ENCODE results near the gene MFAP4. TPM values are rescaled to one million over a fixed set of nuclear protein-coding genes. Genes with fewer than 3 reads are reported as not detected.

MFAP4 gene
- total and polyA plus RNA-seq, 2 donors (not counting 1 experiment from before 2014, with no cell fraction given): not detected

DNA sequence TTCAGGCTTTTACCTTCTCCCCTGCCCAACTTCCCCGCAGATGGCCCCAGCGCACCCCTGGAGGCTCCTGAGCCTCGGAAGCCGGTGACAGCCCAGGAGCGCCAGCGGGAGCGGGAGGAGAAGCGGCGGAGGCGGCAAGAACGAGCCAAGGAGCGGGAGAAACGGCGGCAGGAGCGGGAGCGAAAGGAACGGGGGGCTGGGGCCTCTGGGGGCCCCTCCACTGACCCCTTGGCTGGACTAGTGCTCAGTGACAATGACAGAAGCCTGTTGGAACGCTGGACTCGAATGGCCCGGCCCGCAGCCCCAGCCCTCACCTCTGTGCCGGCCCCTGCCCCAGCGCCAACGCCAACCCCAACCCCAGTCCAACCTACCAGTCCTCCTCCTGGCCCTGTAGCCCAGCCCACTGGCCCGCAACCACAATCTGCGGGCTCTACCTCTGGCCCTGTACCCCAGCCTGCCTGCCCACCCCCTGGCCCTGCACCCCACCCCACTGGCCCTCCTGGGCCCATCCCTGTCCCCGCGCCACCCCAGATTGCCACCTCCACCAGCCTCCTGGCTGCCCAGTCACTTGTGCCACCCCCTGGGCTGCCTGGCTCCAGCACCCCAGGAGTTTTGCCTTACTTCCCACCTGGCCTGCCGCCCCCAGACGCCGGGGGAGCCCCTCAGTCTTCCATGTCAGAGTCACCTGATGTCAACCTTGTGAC lies 5.1 kb downstream of the MFAP4 start:
- Histone ChIP-seq H3K4me3 (ENCODE audit: control extremely low read depth in 1 of 5, extremely low read depth in 1 of 5, insufficient read depth in 1 of 5, low read depth in 2 of 5, low read length in 4 of 5) (no peak overlapping the region), H3K9me3 (ENCODE audit: control extremely low read depth in 1 of 3, control insufficient read depth in 2 of 3, insufficient read depth in 1 of 3, low read length in 2 of 3) (no peaks in the 10 kb centered on the region), H4K20me1 (ENCODE audit: control insufficient read depth, insufficient read depth, low read length, poor library complexity, severe bottlenecking) (peaks cover 12% of the 10 kb centered on the region), H2AFZ (ENCODE audit: insufficient read depth, low read depth, low read length, poor library complexity, severe bottlenecking) (no peak overlapping the region), H3K4me1 (ENCODE audit: control insufficient read depth in 2 of 2, insufficient read depth in 2 of 2, low read length in 2 of 2) (peaks cover 11 to 13% of the 10 kb centered on the region in 2 donors), H3K27ac (ENCODE audit: low read length in 2 of 2) (no peak overlapping the region), H3K79me2 (ENCODE audit: control insufficient read depth, insufficient read depth, low read length) (peaks cover 4% of the 10 kb centered on the region), H3K9ac (ENCODE audit: low read length) (no peak overlapping the region), H3K27me3 (replicated peaks in 1 of 4; ENCODE audit: control extremely low read depth in 1 of 4, control insufficient read depth in 3 of 4, insufficient read depth in 4 of 4, low read length in 3 of 4) (peaks cover 0 to 6% (median 0%) of the 10 kb centered on the region in 4 experiments), H3K36me3 (replicated peaks in 1 of 2; ENCODE audit: control extremely low read depth in 1 of 2, control insufficient read depth in 1 of 2, extremely low read depth in 1 of 2, insufficient read depth in 2 of 2, low read length in 1 of 2) (peaks cover 0 to 45% of the 10 kb centered on the region in 2 experiments), H3K4me2 (replicated peaks; ENCODE audit: low read depth, low read length, poor library complexity, severe bottlenecking) (no peak overlapping the region)
- no peak for DNase-seq
- Mint-ChIP-seq H3K27ac (no peak overlapping the region), H3K4me3 (no peak overlapping the region), H3K27me3 (peaks cover 4% of the 10 kb centered on the region), H3K4me1 (peaks cover 21% of the 10 kb centered on the region), H3K9me3 (ENCODE audit: insufficient read depth) (no peaks in the 10 kb centered on the region)
- no peak for ATAC-seq (ENCODE audit: low read depth)
- no peak for TF ChIP-seq EZH2 (IDR thresholded peaks at IDR 0.05; ENCODE audit: borderline replicate concordance, insufficient read depth, low read depth, low read length, poor library complexity, severe bottlenecking)
- TF ChIP-seq, protein P1, sequence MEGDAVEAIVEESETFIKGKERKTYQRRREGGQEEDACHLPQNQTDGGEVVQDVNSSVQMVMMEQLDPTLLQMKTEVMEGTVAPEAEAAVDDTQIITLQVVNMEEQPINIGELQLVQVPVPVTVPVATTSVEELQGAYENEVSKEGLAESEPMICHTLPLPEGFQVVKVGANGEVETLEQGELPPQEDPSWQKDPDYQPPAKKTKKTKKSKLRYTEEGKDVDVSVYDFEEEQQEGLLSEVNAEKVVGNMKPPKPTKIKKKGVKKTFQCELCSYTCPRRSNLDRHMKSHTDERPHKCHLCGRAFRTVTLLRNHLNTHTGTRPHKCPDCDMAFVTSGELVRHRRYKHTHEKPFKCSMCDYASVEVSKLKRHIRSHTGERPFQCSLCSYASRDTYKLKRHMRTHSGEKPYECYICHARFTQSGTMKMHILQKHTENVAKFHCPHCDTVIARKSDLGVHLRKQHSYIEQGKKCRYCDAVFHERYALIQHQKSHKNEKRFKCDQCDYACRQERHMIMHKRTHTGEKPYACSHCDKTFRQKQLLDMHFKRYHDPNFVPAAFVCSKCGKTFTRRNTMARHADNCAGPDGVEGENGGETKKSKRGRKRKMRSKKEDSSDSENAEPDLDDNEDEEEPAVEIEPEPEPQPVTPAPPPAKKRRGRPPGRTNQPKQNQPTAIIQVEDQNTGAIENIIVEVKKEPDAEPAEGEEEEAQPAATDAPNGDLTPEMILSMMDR (IDR thresholded peaks at IDR 0.05): no peak
- ChIA-PET POLR2A (no interaction called here), CTCF (interaction anchor here (1.1 kb wide), 1 partner anchor 19 kb away, joined by 3 read pairs; the partner anchor contains the start of gene B9D1)
- 97% methylated on average over 28 of the region's 31 CpGs for WGBS (ENCODE audit: insufficient coverage)
- intact Hi-C loops (cut with micrococcal nuclease): no loop called here

GRCh38 chr17:19381361-19381740 lies 5.6 kb downstream of the MFAP4 start:
- CTCF ChIA-PET: interaction anchor here (4.9 kb wide), 1 partner anchor 17 kb away, joined by 110 read pairs; the partner anchor contains the start of gene B9D1
- Mint-ChIP-seq H3K9me3 (ENCODE audit: insufficient read depth) (no peaks in the 10 kb centered on the region), H3K27me3 (peaks cover 3% of the 10 kb centered on the region), H3K4me3 (no peak overlapping the region), H3K4me1 (peaks cover 24% of the 10 kb centered on the region), H3K27ac (no peak overlapping the region)
- Histone ChIP-seq H3K4me3 (ENCODE audit: control extremely low read depth in 1 of 5, extremely low read depth in 1 of 5, insufficient read depth in 1 of 5, low read depth in 2 of 5, low read length in 4 of 5) (no peak overlapping the region), H3K9me3 (ENCODE audit: control extremely low read depth in 1 of 3, control insufficient read depth in 2 of 3, insufficient read depth in 1 of 3, low read length in 2 of 3) (no peaks in the 10 kb centered on the region), H3K27me3 (replicated peaks in 1 of 4; ENCODE audit: control extremely low read depth in 1 of 4, control insufficient read depth in 3 of 4, insufficient read depth in 4 of 4, low read length in 3 of 4) (peaks cover 0 to under 1% (median 0%) of the 10 kb centered on the region in 4 experiments), H3K79me2 (ENCODE audit: control insufficient read depth, insufficient read depth, low read length) (peaks cover 4% of the 10 kb centered on the region), H3K9ac (ENCODE audit: low read length) (no peak overlapping the region), H3K27ac (ENCODE audit: low read length in 2 of 2) (no peak overlapping the region), H3K4me2 (replicated peaks; ENCODE audit: low read depth, low read length, poor library complexity, severe bottlenecking) (no peak overlapping the region), H4K20me1 (ENCODE audit: control insufficient read depth, insufficient read depth, low read length, poor library complexity, severe bottlenecking) (peaks cover 12% of the 10 kb centered on the region), H2AFZ (ENCODE audit: insufficient read depth, low read depth, low read length, poor library complexity, severe bottlenecking) (no peak overlapping the region), H3K4me1 (ENCODE audit: control insufficient read depth in 2 of 2, insufficient read depth in 2 of 2, low read length in 2 of 2) (peaks cover 13 to 17% of the 10 kb centered on the region in 2 donors), H3K36me3 (replicated peaks in 1 of 2; ENCODE audit: control extremely low read depth in 1 of 2, control insufficient read depth in 1 of 2, extremely low read depth in 1 of 2, insufficient read depth in 2 of 2, low read length in 1 of 2) (peaks cover 0 to 45% of the 10 kb centered on the region in 2 experiments)
- POLR2A ChIA-PET: interaction anchor here (1.7 kb wide), 1 partner anchor 19 kb away, joined by 4 read pairs; the partner anchor contains the start of gene B9D1
- intact Hi-C loops (cut with micrococcal nuclease): no loop called here
- TF ChIP-seq EZH2 (IDR thresholded peaks at IDR 0.05; ENCODE audit: borderline replicate concordance, insufficient read depth, low read depth, low read length, poor library complexity, severe bottlenecking): no peak
- TF ChIP-seq, protein P1 (IDR thresholded peaks at IDR 0.05): no peak
- no peak for DNase-seq
- no peak for ATAC-seq (ENCODE audit: low read depth)
- WGBS (ENCODE audit: insufficient coverage): 98% methylated on average over 5 of the region's 7 CpGs
